ENCODE data around the gene ADGRG6. TPM values are rescaled to one million over a fixed set of nuclear protein-coding genes. Genes with fewer than 3 reads are reported as not detected.

ADGRG6 gene
- total RNA-seq, 1 experiment from 2014 or later, result 5.3 TPM

DNA sequence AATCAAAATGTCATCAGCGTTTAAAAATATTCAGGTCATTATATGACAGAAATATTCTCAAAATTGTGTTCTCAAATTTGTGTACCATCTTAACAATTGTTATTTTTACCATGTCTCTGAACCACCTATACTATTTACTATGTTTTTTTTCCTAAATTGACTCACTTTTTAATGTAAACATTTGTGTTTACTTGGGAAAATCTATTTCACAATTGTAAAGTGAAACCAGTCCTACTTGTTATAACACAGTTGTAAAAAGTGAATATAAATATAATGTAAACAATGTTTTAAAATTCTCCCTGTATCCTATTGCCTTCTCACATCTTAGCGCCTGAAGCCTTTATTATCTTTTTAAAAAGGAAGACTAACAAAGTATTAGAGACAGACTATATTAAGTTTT lies 83.5 kb downstream of the ADGRG6 start (continued):
- TF ChIP-seq SMAD4 (CRISPR knock-in tag; IDR thresholded peaks at IDR 0.05) (no peak), OVOL2 (CRISPR knock-in tag; IDR thresholded peaks at IDR 0.05; ENCODE audit: borderline replicate concordance) (no peak), TP53 (CRISPR knock-in tag; IDR thresholded peaks at IDR 0.05) (no peak), KAT7 (CRISPR knock-in tag; IDR thresholded peaks at IDR 0.05; ENCODE audit: borderline replicate concordance) (no peak), FOXK1 (CRISPR knock-in tag; IDR thresholded peaks at IDR 0.05) (no peak), NR1H2 (CRISPR knock-in tag; IDR thresholded peaks at IDR 0.05) (no peak), CREB1 (CRISPR knock-in tag; IDR thresholded peaks at IDR 0.05) (no peak), GABPB1 (CRISPR knock-in tag; IDR thresholded peaks at IDR 0.05) (no peak), ZNF219 (CRISPR knock-in tag; IDR thresholded peaks at IDR 0.05; ENCODE audit: borderline replicate concordance) (no peak)
- TF ChIP-seq, protein P1, sequence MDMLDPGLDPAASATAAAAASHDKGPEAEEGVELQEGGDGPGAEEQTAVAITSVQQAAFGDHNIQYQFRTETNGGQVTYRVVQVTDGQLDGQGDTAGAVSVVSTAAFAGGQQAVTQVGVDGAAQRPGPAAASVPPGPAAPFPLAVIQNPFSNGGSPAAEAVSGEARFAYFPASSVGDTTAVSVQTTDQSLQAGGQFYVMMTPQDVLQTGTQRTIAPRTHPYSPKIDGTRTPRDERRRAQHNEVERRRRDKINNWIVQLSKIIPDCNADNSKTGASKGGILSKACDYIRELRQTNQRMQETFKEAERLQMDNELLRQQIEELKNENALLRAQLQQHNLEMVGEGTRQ (CRISPR knock-in tag; IDR thresholded peaks at IDR 0.05), result no peak
- TF ChIP-seq, protein P2, sequence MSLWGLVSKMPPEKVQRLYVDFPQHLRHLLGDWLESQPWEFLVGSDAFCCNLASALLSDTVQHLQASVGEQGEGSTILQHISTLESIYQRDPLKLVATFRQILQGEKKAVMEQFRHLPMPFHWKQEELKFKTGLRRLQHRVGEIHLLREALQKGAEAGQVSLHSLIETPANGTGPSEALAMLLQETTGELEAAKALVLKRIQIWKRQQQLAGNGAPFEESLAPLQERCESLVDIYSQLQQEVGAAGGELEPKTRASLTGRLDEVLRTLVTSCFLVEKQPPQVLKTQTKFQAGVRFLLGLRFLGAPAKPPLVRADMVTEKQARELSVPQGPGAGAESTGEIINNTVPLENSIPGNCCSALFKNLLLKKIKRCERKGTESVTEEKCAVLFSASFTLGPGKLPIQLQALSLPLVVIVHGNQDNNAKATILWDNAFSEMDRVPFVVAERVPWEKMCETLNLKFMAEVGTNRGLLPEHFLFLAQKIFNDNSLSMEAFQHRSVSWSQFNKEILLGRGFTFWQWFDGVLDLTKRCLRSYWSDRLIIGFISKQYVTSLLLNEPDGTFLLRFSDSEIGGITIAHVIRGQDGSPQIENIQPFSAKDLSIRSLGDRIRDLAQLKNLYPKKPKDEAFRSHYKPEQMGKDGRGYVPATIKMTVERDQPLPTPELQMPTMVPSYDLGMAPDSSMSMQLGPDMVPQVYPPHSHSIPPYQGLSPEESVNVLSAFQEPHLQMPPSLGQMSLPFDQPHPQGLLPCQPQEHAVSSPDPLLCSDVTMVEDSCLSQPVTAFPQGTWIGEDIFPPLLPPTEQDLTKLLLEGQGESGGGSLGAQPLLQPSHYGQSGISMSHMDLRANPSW (CRISPR knock-in tag; conservative IDR thresholded peaks at IDR 0.05; ENCODE audit: low read depth), result no peak
- TF ChIP-seq, protein P3, sequence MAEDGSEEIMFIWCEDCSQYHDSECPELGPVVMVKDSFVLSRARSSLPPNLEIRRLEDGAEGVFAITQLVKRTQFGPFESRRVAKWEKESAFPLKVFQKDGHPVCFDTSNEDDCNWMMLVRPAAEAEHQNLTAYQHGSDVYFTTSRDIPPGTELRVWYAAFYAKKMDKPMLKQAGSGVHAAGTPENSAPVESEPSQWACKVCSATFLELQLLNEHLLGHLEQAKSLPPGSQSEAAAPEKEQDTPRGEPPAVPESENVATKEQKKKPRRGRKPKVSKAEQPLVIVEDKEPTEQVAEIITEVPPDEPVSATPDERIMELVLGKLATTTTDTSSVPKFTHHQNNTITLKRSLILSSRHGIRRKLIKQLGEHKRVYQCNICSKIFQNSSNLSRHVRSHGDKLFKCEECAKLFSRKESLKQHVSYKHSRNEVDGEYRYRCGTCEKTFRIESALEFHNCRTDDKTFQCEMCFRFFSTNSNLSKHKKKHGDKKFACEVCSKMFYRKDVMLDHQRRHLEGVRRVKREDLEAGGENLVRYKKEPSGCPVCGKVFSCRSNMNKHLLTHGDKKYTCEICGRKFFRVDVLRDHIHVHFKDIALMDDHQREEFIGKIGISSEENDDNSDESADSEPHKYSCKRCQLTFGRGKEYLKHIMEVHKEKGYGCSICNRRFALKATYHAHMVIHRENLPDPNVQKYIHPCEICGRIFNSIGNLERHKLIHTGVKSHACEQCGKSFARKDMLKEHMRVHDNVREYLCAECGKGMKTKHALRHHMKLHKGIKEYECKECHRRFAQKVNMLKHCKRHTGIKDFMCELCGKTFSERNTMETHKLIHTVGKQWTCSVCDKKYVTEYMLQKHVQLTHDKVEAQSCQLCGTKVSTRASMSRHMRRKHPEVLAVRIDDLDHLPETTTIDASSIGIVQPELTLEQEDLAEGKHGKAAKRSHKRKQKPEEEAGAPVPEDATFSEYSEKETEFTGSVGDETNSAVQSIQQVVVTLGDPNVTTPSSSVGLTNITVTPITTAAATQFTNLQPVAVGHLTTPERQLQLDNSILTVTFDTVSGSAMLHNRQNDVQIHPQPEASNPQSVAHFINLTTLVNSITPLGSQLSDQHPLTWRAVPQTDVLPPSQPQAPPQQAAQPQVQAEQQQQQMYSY (CRISPR knock-in tag; IDR thresholded peaks at IDR 0.05), result no peak
- TF ChIP-seq, protein P4, sequence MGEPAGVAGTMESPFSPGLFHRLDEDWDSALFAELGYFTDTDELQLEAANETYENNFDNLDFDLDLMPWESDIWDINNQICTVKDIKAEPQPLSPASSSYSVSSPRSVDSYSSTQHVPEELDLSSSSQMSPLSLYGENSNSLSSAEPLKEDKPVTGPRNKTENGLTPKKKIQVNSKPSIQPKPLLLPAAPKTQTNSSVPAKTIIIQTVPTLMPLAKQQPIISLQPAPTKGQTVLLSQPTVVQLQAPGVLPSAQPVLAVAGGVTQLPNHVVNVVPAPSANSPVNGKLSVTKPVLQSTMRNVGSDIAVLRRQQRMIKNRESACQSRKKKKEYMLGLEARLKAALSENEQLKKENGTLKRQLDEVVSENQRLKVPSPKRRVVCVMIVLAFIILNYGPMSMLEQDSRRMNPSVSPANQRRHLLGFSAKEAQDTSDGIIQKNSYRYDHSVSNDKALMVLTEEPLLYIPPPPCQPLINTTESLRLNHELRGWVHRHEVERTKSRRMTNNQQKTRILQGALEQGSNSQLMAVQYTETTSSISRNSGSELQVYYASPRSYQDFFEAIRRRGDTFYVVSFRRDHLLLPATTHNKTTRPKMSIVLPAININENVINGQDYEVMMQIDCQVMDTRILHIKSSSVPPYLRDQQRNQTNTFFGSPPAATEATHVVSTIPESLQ (CRISPR knock-in tag; IDR thresholded peaks at IDR 0.05), result no peak

DNA sequence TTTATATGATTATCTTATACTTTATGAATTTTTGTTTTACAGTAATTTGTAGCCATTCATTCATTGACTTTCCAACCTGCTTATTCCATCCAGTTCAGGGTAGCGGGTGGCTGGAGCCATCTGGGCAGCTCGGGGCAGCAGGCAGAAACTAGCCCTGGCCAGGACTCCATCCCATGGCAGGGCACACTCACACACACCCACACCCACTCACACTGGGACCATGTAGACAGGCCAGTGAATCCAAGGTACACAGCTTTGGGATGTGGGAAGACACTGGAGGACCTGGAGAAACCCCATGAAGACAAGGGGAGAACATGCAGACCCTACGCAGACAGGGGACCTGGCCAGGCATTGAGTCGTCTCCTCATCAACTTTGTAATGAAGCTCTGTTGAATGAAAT lies 84.8 kb downstream of the ADGRG6 start:
- TF ChIP-seq TCF7 (CRISPR knock-in tag; IDR thresholded peaks at IDR 0.05; ENCODE audit: low read depth), result no peak
- TF ChIP-seq, protein P5, sequence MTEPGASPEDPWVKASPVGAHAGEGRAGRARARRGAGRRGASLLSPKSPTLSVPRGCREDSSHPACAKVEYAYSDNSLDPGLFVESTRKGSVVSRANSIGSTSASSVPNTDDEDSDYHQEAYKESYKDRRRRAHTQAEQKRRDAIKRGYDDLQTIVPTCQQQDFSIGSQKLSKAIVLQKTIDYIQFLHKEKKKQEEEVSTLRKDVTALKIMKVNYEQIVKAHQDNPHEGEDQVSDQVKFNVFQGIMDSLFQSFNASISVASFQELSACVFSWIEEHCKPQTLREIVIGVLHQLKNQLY (CRISPR knock-in tag; IDR thresholded peaks at IDR 0.05), result no peak
- TF ChIP-seq GTF2I (CRISPR knock-in tag; conservative IDR thresholded peaks at IDR 0.05), result no peak
- TF ChIP-seq ESRRA (CRISPR knock-in tag; IDR thresholded peaks at IDR 0.05; ENCODE audit: borderline replicate concordance), result no peak
- TF ChIP-seq ZNF121 (CRISPR knock-in tag; IDR thresholded peaks at IDR 0.05), result no peak
- no peak for TF ChIP-seq CREM (CRISPR knock-in tag; IDR thresholded peaks at IDR 0.05)
- TF ChIP-seq GRHL2 (CRISPR knock-in tag; IDR thresholded peaks at IDR 0.05; ENCODE audit: insufficient replicate concordance, severe bottlenecking), result no peak
- Mint-ChIP-seq H3K9me3 (no peaks in the 10 kb centered on the region), H3K27ac (no peak overlapping the region), H3K27me3 (ENCODE audit: low read depth) (no peaks in the 10 kb centered on the region), H3K4me1 (no peaks in the 10 kb centered on the region), H3K4me3 (no peak overlapping the region), H3K36me3 (no peaks in the 10 kb centered on the region)
- ChIA-PET CTCF (interaction anchor here (0.8 to 1.9 kb wide), 5 partner anchors 9 to 230 kb away, joined by 3 to 9 read pairs (median 4); no protein-coding TSS in a partner anchor), POLR2A (no interaction called here)
- DNase-seq (ENCODE audit: low spot score), result no peak
- no peak for ATAC-seq
